Measurements from ENCODE around the gene NRP2.

- no peak for TF ChIP-seq CTCF (IDR thresholded peaks at IDR 0.05; ENCODE audit: borderline replicate concordance, extremely low read depth, low read length, poor library complexity, severe bottlenecking)
- no peak for TF ChIP-seq EZH2 (IDR thresholded peaks at IDR 0.05; ENCODE audit: borderline replicate concordance, low read depth, low read length, severe bottlenecking)
Measured at GRCh38 chr2:205686783-205687640, 4.7 kb downstream of the NRP2 start.
